HG03064 (cell line): ENCODE measurements around the gene CFAP43.

Experiments used
- ATAC-seq: cut with Tn5 transposase; IDR thresholded peaks from one replicate; pipeline ENCODE4 v1.9.1; 2021; ENCODE audit warnings: low read depth; ENCODE audit not compliant: unreplicated experiment

CFAP43 gene

GRCh38 chr10:104143829-104144228, 88.3 kb downstream of the CFAP43 start:
- no peak for ATAC-seq

- no peak for ATAC-seq
Observed at GRCh38 chr10:104142081-104142480, 90.1 kb downstream of the CFAP43 start.

- ATAC-seq: no peak
Observed at GRCh38 chr10:104139221-104139620, 92.9 kb downstream of the CFAP43 start.

GRCh38 chr10:104138131-104138530, 94.0 kb downstream of the CFAP43 start:
- ATAC-seq: no peak

- ATAC-seq: no peak
Observed at GRCh38 chr10:104130041-104130440, 102.1 kb downstream of the CFAP43 start.

- ATAC-seq: no peak
Observed at GRCh38 chr10:104128214-104128613, 104.0 kb downstream of the CFAP43 start.

- ATAC-seq: no peak
Observed at GRCh38 chr10:104127411-104127810, 104.8 kb downstream of the CFAP43 start.

- no peak for ATAC-seq
Observed at GRCh38 chr10:104123397-104123796, 108.8 kb downstream of the CFAP43 start.

- ATAC-seq: no peak
Observed at GRCh38 chr10:104122225-104123107, 109.7 kb downstream of the CFAP43 start.

GRCh38 chr10:104121485-104122224, 110.5 kb downstream of the CFAP43 start, which contains the start of gene SFR1:
Gene SFR1, plus strand, starts transcription at chr10:104122171. Its CDS starts 13 bp downstream, at chr10:104122184.
- peak; percentile 94 for ATAC-seq

GRCh38 chr10:104120903-104121484, 111.2 kb downstream of the CFAP43 start:
- peak; percentile 28 for ATAC-seq

- no peak for ATAC-seq
Observed at GRCh38 chr10:104120512-104120902, 111.7 kb downstream of the CFAP43 start.

GRCh38 chr10:104119996-104120395, 112.2 kb downstream of the CFAP43 start:
- ATAC-seq: no peak

- ATAC-seq: no peak
Observed at GRCh38 chr10:104117839-104118323, 114.3 kb downstream of the CFAP43 start.

GRCh38 chr10:104113376-104113956, 118.7 kb downstream of the CFAP43 start:
- ATAC-seq: no peak

- peak; percentile 95 for ATAC-seq
Observed at GRCh38 chr10:104109908-104110662, 122.1 kb downstream of the CFAP43 start.

- ATAC-seq: no peak
Observed at GRCh38 chr10:104104926-104105325, 127.2 kb downstream of the CFAP43 start.

- no peak for ATAC-seq
Observed at GRCh38 chr10:104104418-104104817, 127.7 kb downstream of the CFAP43 start.

GRCh38 chr10:104103956-104104355, 128.2 kb downstream of the CFAP43 start:
- no peak for ATAC-seq

- ATAC-seq: no peak
Observed at GRCh38 chr10:104101902-104102301, 130.3 kb downstream of the CFAP43 start.
